GM12875 (cell line): ENCODE results near the gene DIP2B.
"Not testable (repeated sequence)": the region's sequence is repeated elsewhere in the genome, so short reads cannot be mapped to it uniquely, and the experiment has no call there.

Source experiments
- H3K4me3 ChIP-seq: one replicate; pipeline ENCODE4 v1.5.1; 2011; ENCODE audit warnings: low read depth, low read length, control low read depth
- TF ChIP-seq, protein P1 (sequence below): IDR thresholded peaks from 2 replicates; pipeline ENCODE4 v1.5.1; 2011; ENCODE audit warnings: low read depth, mild to moderate bottlenecking, control low read depth, inconsistent platforms, low read length, moderate library complexity, borderline replicate concordance; ENCODE audit not compliant: insufficient read depth

DIP2B gene

DNA sequence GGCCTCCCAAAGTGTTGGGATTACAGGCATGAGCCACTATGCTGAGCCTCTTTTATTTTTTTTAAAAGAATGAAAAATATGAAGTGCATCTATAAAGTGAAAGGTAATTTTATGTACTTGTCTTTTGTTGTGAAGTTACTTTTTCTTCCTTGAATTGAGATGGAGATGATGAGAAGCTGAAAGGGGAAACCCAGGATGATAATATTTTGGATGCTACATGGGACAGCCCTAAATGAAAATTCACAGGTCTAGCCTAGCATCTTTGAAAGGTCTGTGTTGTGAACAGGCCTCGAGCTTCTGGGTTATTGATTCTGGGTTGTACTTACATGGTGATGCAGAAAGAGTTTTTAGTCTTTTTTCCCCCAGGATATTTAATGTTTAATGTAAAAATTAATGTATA lies 14.6 kb downstream of the DIP2B start:
- H3K4me3 ChIP-seq: no peak overlapping the region
- TF ChIP-seq, protein P1, sequence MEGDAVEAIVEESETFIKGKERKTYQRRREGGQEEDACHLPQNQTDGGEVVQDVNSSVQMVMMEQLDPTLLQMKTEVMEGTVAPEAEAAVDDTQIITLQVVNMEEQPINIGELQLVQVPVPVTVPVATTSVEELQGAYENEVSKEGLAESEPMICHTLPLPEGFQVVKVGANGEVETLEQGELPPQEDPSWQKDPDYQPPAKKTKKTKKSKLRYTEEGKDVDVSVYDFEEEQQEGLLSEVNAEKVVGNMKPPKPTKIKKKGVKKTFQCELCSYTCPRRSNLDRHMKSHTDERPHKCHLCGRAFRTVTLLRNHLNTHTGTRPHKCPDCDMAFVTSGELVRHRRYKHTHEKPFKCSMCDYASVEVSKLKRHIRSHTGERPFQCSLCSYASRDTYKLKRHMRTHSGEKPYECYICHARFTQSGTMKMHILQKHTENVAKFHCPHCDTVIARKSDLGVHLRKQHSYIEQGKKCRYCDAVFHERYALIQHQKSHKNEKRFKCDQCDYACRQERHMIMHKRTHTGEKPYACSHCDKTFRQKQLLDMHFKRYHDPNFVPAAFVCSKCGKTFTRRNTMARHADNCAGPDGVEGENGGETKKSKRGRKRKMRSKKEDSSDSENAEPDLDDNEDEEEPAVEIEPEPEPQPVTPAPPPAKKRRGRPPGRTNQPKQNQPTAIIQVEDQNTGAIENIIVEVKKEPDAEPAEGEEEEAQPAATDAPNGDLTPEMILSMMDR: no peak

DNA sequence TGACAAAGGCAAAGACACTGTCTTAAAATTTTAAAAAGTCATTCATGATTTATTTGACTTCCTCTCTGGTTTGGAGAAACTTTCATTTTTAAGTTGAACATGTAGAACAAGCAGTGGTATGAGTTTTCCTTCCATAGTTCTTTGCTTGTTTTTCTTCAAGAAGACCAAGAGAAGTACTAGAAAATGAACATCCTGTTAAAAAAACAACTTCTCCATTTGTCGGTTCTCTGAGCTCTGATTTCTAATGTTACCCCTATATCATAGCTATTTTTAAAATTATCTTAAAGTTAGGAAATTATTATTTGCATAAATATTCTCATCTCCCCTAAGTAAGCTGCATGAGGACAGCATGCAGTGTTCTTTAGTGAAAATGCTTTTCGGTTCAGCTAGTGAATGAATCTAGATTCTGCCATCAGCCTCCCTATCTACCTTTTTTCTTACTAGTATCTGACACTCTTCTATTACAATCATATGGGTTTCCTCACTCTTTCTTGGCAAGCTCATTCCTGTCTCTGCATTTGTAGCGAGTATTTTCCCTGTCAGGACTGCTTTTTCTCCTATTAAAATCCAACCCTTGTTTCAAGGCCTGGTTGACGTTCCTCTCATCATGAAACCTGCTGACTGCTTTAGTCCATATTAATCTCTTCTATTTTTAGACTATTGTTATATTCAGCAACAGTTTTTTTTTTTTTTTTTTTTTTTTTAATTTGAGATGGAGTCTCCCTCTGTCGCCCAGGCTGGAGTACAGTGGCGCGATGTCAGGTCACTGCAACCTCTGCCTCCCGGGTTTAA lies 15.8 kb downstream of the DIP2B start:
- TF ChIP-seq, protein P1: no peak
- H3K4me3 ChIP-seq: no peak overlapping the region

DNA sequence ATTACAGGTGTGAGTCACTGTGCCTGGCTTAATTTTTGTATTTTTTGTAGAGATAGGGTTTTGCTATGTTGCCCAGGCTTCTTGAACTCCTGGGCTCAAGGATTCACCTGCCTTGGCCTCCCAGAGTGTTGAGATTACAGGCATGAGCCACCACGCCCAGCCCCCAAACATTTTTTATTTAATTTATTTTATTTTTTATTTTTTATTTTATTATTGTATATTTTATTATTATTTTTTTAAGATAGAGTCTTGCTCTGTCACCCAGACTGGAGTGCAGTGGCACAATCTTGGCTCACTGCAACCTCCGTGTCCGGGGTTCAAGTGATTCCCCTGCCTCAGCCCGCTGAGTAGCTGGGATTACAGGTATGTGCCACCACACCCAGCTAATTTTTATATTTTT lies 17.0 kb downstream of the DIP2B start:
- not testable (repeated sequence) for H3K4me3 ChIP-seq

DNA sequence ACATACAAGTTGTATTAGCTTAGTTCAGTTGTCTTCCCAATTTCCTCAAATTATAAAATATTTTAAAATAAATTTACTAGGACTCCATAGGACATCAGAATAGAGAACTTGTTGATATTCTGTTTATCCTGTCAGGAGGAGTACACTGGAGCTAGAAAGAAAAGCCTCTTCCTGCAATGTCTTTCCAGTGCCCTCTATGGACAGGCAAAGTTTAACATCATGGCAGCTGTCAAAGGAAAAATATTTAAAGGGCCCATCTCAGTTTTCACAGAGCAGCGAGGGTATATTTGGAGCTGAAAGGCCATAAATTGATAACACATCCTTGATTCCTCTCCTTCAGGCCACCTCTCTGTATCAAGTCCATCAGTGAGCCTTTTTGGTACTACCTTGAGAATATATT lies 19.0 kb downstream of the DIP2B start:
- TF ChIP-seq, protein P1: no peak
- no peak overlapping the region for H3K4me3 ChIP-seq

DNA sequence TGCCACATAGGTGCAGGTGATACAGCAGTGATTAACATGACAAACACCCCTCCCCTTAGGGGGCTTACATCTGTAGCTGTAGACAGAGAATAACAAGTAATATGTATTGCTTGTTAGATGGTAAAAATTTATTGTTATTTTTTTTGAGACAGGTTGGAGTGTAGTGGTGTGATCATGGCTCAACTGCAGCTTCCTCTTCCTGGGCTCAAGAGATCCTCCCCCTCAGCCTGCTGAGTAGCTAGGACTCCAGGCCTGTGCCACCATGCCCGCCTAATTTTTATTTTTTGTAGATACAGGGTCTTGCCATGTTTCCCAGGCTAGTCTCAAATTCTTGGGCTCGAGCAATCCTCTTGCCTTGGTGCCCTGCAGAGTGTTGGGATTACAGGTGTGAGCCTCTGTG lies 19.8 kb downstream of the DIP2B start:
- H3K4me3 ChIP-seq: no peak overlapping the region
- TF ChIP-seq, protein P1: no peak

DNA sequence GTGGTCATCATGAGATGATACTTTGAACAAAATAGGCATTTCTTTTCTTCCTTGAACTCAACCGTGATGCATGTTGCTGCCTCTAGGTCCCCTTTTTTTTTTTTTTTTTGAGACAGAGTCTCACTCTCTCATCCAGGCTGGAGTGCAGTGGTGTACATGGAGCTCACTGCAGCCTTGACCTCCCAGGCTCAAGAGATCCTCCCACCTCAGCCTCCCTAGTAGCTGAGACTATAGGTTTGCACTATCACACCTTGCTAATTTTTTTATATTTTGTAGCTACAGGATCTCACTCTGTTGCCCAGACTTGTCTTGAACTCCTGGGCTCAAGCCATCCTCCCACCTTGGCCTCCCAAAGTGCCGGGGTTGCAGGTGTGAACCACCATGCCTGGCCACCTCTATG lies 20.6 kb downstream of the DIP2B start:
- no peak overlapping the region for H3K4me3 ChIP-seq
- TF ChIP-seq, protein P1: no peak

DNA sequence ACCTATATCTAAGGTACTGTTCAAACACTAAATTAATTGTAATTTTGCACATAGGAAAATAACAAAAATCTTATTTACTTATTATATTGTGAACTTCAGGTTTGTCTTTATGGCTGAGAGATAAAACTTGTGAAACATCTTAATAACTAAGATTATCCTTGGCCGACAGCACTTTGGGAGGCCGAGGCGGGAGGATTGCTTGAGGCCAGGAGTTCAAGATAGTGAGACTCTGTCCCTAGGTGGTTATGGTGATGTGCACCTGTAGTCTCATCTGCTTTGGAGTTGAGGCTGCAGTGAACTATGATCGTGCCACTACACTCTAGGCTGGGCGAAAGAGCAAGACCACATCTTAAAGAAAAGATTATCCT lies 22.6 kb downstream of the DIP2B start:
- TF ChIP-seq, protein P1: no peak
- no peak overlapping the region for H3K4me3 ChIP-seq

DNA sequence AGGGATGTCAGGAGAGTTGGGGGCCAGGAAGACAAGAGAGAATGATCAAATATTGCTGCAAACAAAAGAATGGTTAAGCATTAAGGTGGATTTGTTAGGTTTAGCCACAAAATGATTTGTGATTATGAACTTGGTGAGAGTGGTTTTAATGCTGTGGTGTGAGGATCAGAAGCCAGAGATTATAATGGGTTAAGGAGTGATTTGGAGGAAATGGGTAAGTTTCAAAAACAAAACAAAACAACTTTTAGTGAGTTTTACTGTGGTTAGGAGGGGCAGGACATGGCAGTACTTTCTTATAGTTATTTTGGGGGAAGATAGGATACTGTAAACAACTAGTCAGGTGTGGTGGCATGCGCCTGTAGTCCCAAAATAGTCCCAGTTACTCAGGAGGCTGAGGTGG lies 24.0 kb downstream of the DIP2B start:
- H3K4me3 ChIP-seq: no peak overlapping the region
- TF ChIP-seq, protein P1: no peak
